GM12878 (cell line): ENCODE data around the gene SELENOM. TPM values are rescaled to one million over a fixed set of nuclear protein-coding genes. Genes with fewer than 3 reads are reported as not detected.

ENCODE experiments used
- ATAC-seq: fragments of 200-7000 bp; cut with Tn5 transposase; 3 replicates; pipeline ENCODE4 v1.9.1; 2020; ENCODE audit warnings: mild to moderate bottlenecking, moderate library complexity
- BruUV-seq: library from RNA; stranded (reverse); fragments of 400-500 nt; replicated peaks from 2 replicates; lab custom pipeline; 2021; lab: Mats Ljungman, UMichigan
- CTCF ChIA-PET: fragments of 300-600 bp; sonication (Branson Sonifier 250); formaldehyde crosslinking; extraction: SDS; loops from one replicate; lab custom pipeline; 2021; ENCODE audit warnings: inconsistent platforms; lab: Yijun Ruan, JAX
- POLR2A ChIA-PET: fragments of 350-600 bp; formaldehyde crosslinking; extraction: SDS; loops from one replicate; lab custom pipeline; 2021; ENCODE audit warnings: inconsistent platforms; lab: Charles Lee
- RAD21 ChIA-PET: fragments of 300-600 bp; sonication (Branson Sonifier 250); formaldehyde crosslinking; loops from one replicate; lab custom pipeline; 2023; ENCODE audit warnings: antibody characterized with exemption; ENCODE audit not compliant: unreplicated experiment; lab: Charles Lee
- SMC1A ChIA-PET: fragments of 300-600 bp; sonication (Branson Sonifier 250); formaldehyde crosslinking; loops from one replicate; lab custom pipeline; 2023; ENCODE audit not compliant: unreplicated experiment, uncharacterized antibody; lab: Charles Lee
- DNase-seq: peaks from one replicate; pipeline ENCODE4 v3.0.0-alpha.2; 2011; ENCODE audit warnings: low read depth, low spot score
- FAIRE-seq: peaks from 3 replicates; lab custom pipeline; 2011; peaks lifted over from hg19 to GRCh38; lab: Jason Lieb, UNC
- H2AFZ ChIP-seq: 2 replicates; pipeline ENCODE4 v1.6.0; 2011; ENCODE audit warnings: low read depth, low read length, control low read depth; ENCODE audit not compliant: control insufficient read depth
- H3K27ac ChIP-seq: 2 replicates; pipeline ENCODE4 v1.5.1; 2011; ENCODE audit warnings: control low read depth; ENCODE audit not compliant: control insufficient read depth, insufficient read depth
- H3K27me3 ChIP-seq, 2 experiments: replicated peaks in 1 of 2; 2 replicates each; pipeline versions ENCODE4 v1.6.0 to v1.6.1; 2011; ENCODE audit warnings: low read length in 1 of 2; ENCODE audit not compliant: control insufficient read depth in 2 of 2, insufficient read depth in 2 of 2
- H3K36me3 ChIP-seq, 2 experiments: 2 replicates each; pipeline ENCODE4 v1.5.1; 2011; ENCODE audit warnings: low read length in 1 of 2; ENCODE audit not compliant: control insufficient read depth in 2 of 2, insufficient read depth in 2 of 2
- H3K4me1 ChIP-seq: 2 replicates; pipeline ENCODE4 v1.6.1; 2011; ENCODE audit warnings: mild to moderate bottlenecking, low read length, moderate library complexity, mixed read lengths; ENCODE audit not compliant: control insufficient read depth, insufficient read depth
- H3K4me2 ChIP-seq: 2 replicates; pipeline ENCODE4 v1.6.0; 2011; ENCODE audit warnings: control low read depth; ENCODE audit not compliant: control insufficient read depth, insufficient read depth
- H3K4me3 ChIP-seq: fragments of 200-600 bp; sonication (generic); 2 replicates; pipeline ENCODE4 v1.5.1; 2016
- H3K79me2 ChIP-seq: 2 replicates; pipeline ENCODE4 v1.6.0; 2011; ENCODE audit warnings: low read length; ENCODE audit not compliant: control insufficient read depth, insufficient read depth
- H3K9ac ChIP-seq: 2 replicates; pipeline ENCODE4 v1.8.0; 2011; ENCODE audit warnings: low read length, control low read depth, mixed read lengths; ENCODE audit not compliant: control insufficient read depth, insufficient read depth
- H3K9me3 ChIP-seq: replicated peaks from 3 replicates; pipeline ENCODE4 v1.5.1; 2011; ENCODE audit warnings: mild to moderate bottlenecking, low read length; ENCODE audit not compliant: control insufficient read depth, insufficient read depth
- H4K20me1 ChIP-seq: 2 replicates; pipeline ENCODE4 v1.6.0; 2011; ENCODE audit not compliant: control insufficient read depth, insufficient read depth
- MYB ChIP-seq: fragments of 150-350 bp; IDR thresholded peaks from 2 replicates; pipeline ENCODE4 v1.6.1; 2014; ENCODE audit warnings: mild to moderate bottlenecking, low read depth, low read length, borderline replicate concordance
- NFYA ChIP-seq: IDR thresholded peaks from 2 replicates; pipeline ENCODE4 v1.6.1; 2011; ENCODE audit warnings: low read depth, mild to moderate bottlenecking, low read length, improper control_type of control experiment, borderline replicate concordance
- SUPT20H ChIP-seq: IDR thresholded peaks from 2 replicates; pipeline ENCODE4 v1.6.1; 2011; ENCODE audit warnings: low read depth, mild to moderate bottlenecking, low read length, moderate library complexity, borderline replicate concordance; ENCODE audit not compliant: control insufficient read depth
- TAF1 ChIP-seq: IDR thresholded peaks from 2 replicates; pipeline ENCODE4 v1.6.1; 2011; ENCODE audit warnings: mild to moderate bottlenecking, low read depth, low read length, borderline replicate concordance
- TBL1XR1 ChIP-seq: IDR thresholded peaks from 2 replicates; pipeline ENCODE4 v1.6.1; 2012; ENCODE audit warnings: low read depth, low read length, improper control_type of control experiment
- WRNIP1 ChIP-seq: IDR thresholded peaks from 2 replicates; pipeline ENCODE4 v1.6.1; 2011; ENCODE audit warnings: low read depth, low read length, improper control_type of control experiment, borderline replicate concordance
- ZNF622 ChIP-seq: fragments of 450-650 bp; IDR thresholded peaks from 2 replicates; pipeline ENCODE4 v1.6.1; 2017; ENCODE audit warnings: mild to moderate bottlenecking, inconsistent platforms
- WGBS: methylation state at CpG from one replicate; pipeline ENCODE4 v1.1.6; 2016; ENCODE audit warnings: low lambda C conversion rate; ENCODE audit not compliant: insufficient replicate concordance, insufficient coverage; ENCODE audit errors: missing lambda C conversion rate; 5-methylcytosine and 5-hydroxymethylcytosine counted together
- in situ Hi-C: fragments of 300-500 bp; cut with MboI; formaldehyde crosslinking; loops from 9 replicates; pipeline ENCODE4 v1.14.3; 2018; ENCODE audit warnings: mixed read lengths
- intact Hi-C: fragments of 100-400 bp; cut with micrococcal nuclease; formaldehyde crosslinking; loops from one replicate; pipeline ENCODE4 v1.14.2; 2022; ENCODE audit not compliant: unreplicated experiment
- polyA plus RNA-seq, 11 experiments: library from polyadenylated mRNA; depleted of rRNA in 4 of 11; unstranded in 6 of 11; stranded (reverse) in 5 of 11; fragments of >200 nt; fragmentation: Nextera tagmentation in 4 of 11; fragmentation: Illumina TruSeq in 1 of 11; extraction: Ambion mirVana in 4 of 11; extraction: Trizol in 1 of 11; gene quantifications; 1 replicate in 1 of 11; 2 replicates in 10 of 11; pipeline versions ENCODE4 v1.2.1 to v1.2.3, GENCODE V29; 2011 to 2016; ENCODE audit warnings: inconsistent platforms in 2 of 11, missing spikeins in 2 of 11, low read depth in 1 of 11
- total RNA-seq, 4 experiments: library from RNA; depleted of rRNA in 3 of 4; stranded (reverse); fragments of >200 nt in 3 of 4; fragmentation: Illumina TruSeq in 1 of 4; extraction: Trizol in 1 of 4; gene quantifications; 2 replicates each; pipeline versions ENCODE4 v1.2.1 to v1.2.3, GENCODE V29; 2013 to 2021

SELENOM gene
- total and polyA plus RNA-seq, 10 of the 15 experiments (the other 5 are each of a cell fraction or from before 2014, with no cell fraction given) = 0.80 to 8.3 (median 2.0) TPM

GRCh38 chr22:31125521-31126117 lies 18.3 kb upstream of the SELENOM start:
- Histone ChIP-seq H2AFZ (no peak overlapping the region), H3K79me2 (no peaks in the 10 kb centered on the region), H3K4me1 (no peaks in the 10 kb centered on the region), H3K27me3 (no peaks in the 10 kb centered on the region), H3K36me3 (no peaks in the 10 kb centered on the region), H3K9ac (no peak overlapping the region), H4K20me1 (no peaks in the 10 kb centered on the region), H3K4me2 (no peak overlapping the region), H3K27ac (no peak overlapping the region), H3K9me3 (no peaks in the 10 kb centered on the region), H3K4me3 (no peak overlapping the region)
- ChIA-PET CTCF (interaction anchor here (1.1 kb wide), 1 partner anchor 185 kb away, joined by 3 read pairs; no protein-coding TSS in a partner anchor), RAD21 (no interaction called here), POLR2A (no interaction called here), SMC1A (no interaction called here)
- in situ Hi-C loops = no loop called here
- FAIRE-seq (no peak), DNase-seq (no peak), ATAC-seq (no peak)
- 34% methylated on average over 7 of the region's 12 CpGs for WGBS
- intact Hi-C loops = no loop called here
- no TSS peak for BruUV-seq
- TF ChIP-seq TAF1 = no peak
- TF ChIP-seq ZNF622 = no peak
- no peak for TF ChIP-seq WRNIP1
- TF ChIP-seq MYB = no peak
- TF ChIP-seq NFYA = no peak

- Histone ChIP-seq H3K27ac (no peak overlapping the region), H4K20me1 (no peaks in the 10 kb centered on the region), H3K79me2 (no peaks in the 10 kb centered on the region), H2AFZ (no peak overlapping the region), H3K4me1 (no peaks in the 10 kb centered on the region), H3K9me3 (no peaks in the 10 kb centered on the region), H3K9ac (no peak overlapping the region), H3K4me3 (no peak overlapping the region), H3K4me2 (no peak overlapping the region), H3K36me3 (no peaks in the 10 kb centered on the region), H3K27me3 (no peaks in the 10 kb centered on the region)
- RAD21 ChIA-PET = no interaction called here
- FAIRE-seq = no peak
- intact Hi-C loops = no loop called here
- no peak for DNase-seq
- ATAC-seq = no peak
- BruUV-seq = no TSS peak
- SMC1A ChIA-PET = no interaction called here
- 27% methylated on average over 14 of the region's 14 CpGs for WGBS
- CTCF ChIA-PET = interaction anchor here (1.1 to 1.4 kb wide), 3 partner anchors 9 to 185 kb away, joined by 3 to 5 read pairs (median 3); partner anchors contain the start of gene RNF185
- no peak for TF ChIP-seq TBL1XR1
- TF ChIP-seq SUPT20H = no peak
- POLR2A ChIA-PET = no interaction called here
- in situ Hi-C loops = no loop called here
Observed at GRCh38 chr22:31124811-31125465, 17.6 kb upstream of the SELENOM start.
